K562 (cell line): ENCODE results near the gene ERVFRD-1. TPM values are rescaled to one million over a fixed set of nuclear protein-coding genes. Genes with fewer than 3 reads are reported as not detected.

Source experiments
- BRD4 ChIP-seq: fragments of 200-600 bp; sonication (generic); IDR thresholded peaks from 2 replicates; pipeline ENCODE4 v1.6.1; 2017; ENCODE audit warnings: inconsistent platforms
- ELF1 ChIP-seq: fragments of 200-800 bp; sonication (Bioruptor generic); IDR thresholded peaks from 2 replicates; pipeline ENCODE4 v1.6.1; 2016; ENCODE audit warnings: missing genetic modification characterization, missing compliant biosample characterization
- FOXO4 ChIP-seq: fragments of 450-650 bp; formaldehyde crosslinking; IDR thresholded peaks from 2 replicates; pipeline ENCODE4 v1.4.0; 2020; ENCODE audit warnings: mild to moderate bottlenecking, moderate library complexity
- MAFG ChIP-seq: fragments of 450-650 bp; conservative IDR thresholded peaks from 2 replicates; pipeline ENCODE4 v1.6.1; 2016; ENCODE audit warnings: missing genetic modification characterization, missing compliant biosample characterization
- MCM7 ChIP-seq, 2 experiments: fragments of 450-650 bp; IDR thresholded peaks; 2 replicates each; pipeline ENCODE4 v1.6.1; 2016 to 2018
- MGA ChIP-seq: fragments of 450-650 bp; IDR thresholded peaks from 2 replicates; pipeline ENCODE4 v1.6.1; 2016; ENCODE audit warnings: mild to moderate bottlenecking, moderate library complexity
- PML ChIP-seq: IDR thresholded peaks from 2 replicates; pipeline ENCODE4 v1.6.1; 2012; ENCODE audit warnings: low read length, inconsistent platforms
- RBM14 ChIP-seq: fragments of 200-400 bp; formaldehyde crosslinking; IDR thresholded peaks from 2 replicates; pipeline ENCODE4 v1.6.1; 2018; ENCODE audit warnings: low read depth, mild to moderate bottlenecking, low read length, moderate library complexity, borderline replicate concordance; ENCODE audit not compliant: insufficient read depth
- SIX5 ChIP-seq, 2 experiments: IDR thresholded peaks; 2 replicates each; pipeline ENCODE4 v1.6.1; 2011; ENCODE audit warnings: low read length in 2 of 2, borderline replicate concordance in 1 of 2, low read depth in 1 of 2, mild to moderate bottlenecking in 1 of 2, moderate library complexity in 1 of 2; ENCODE audit not compliant: insufficient read depth in 1 of 2
- SMAD1 ChIP-seq: fragments of 150-350 bp; IDR thresholded peaks from 2 replicates; pipeline ENCODE4 v1.6.1; 2014; ENCODE audit warnings: low read length, low read depth; ENCODE audit not compliant: partially characterized antibody
- TAL1 ChIP-seq: fragments of 450-650 bp; IDR thresholded peaks from 2 replicates; pipeline ENCODE4 v1.6.1; 2016; ENCODE audit warnings: mild to moderate bottlenecking
- ZBTB7A ChIP-seq: IDR thresholded peaks from 2 replicates; pipeline ENCODE4 v1.6.1; 2011; ENCODE audit warnings: low read depth, mild to moderate bottlenecking, low read length, moderate library complexity, borderline replicate concordance; ENCODE audit not compliant: control insufficient read depth
- ZNF184 ChIP-seq: sonication (generic); formaldehyde crosslinking; IDR thresholded peaks from 2 replicates; pipeline ENCODE4 v1.5.0; 2020; ENCODE audit warnings: missing genetic modification reagents
- ZNF347 ChIP-seq: fragments of 450-650 bp; formaldehyde crosslinking; IDR thresholded peaks from 2 replicates; pipeline ENCODE4 v1.4.0; 2020; ENCODE audit warnings: low read depth, mild to moderate bottlenecking, moderate library complexity
- polyA plus RNA-seq, 8 experiments: library from polyadenylated mRNA; depleted of rRNA in 4 of 8; stranded (reverse) in 5 of 8; unstranded in 3 of 8; fragments of >200 nt; fragmentation: Nextera tagmentation in 2 of 8; fragmentation: Illumina TruSeq in 1 of 8; extraction: Ambion mirVana in 2 of 8; extraction: Trizol in 1 of 8; gene quantifications; 2 replicates each; pipeline versions ENCODE4 v1.2.1 to v1.2.3, GENCODE V29; 2011 to 2014; ENCODE audit warnings: inconsistent platforms in 1 of 8, missing spikeins in 1 of 8
- total RNA-seq, 7 experiments: library from RNA; depleted of rRNA in 6 of 7; stranded (reverse); fragments of >200 nt in 6 of 7; fragmentation: Illumina TruSeq in 2 of 7; extraction: Trizol in 2 of 7; gene quantifications; 2 replicates each; pipeline versions ENCODE4 v1.2.1 to v1.2.3, GENCODE V29; 2011 to 2021; ENCODE audit warnings: low replicate concordance in 1 of 7

Gene ERVFRD-1
- total and polyA plus RNA-seq, 9 of the 15 experiments (the other 6 are each of a cell fraction or from before 2014, with no cell fraction given), result 0.05 to 0.14 (median 0.09) TPM; not detected in 2

- TF ChIP-seq MGA (peak; percentile 40; the same call in 1 of the 2 replicates), ZBTB7A (peak; percentile 71; the same call in 1 of the 2 replicates), BRD4 (no peak), FOXO4 (CRISPR knock-in tag) (no peak), ZNF347 (CRISPR knock-in tag) (no peak), MCM7 (IDR thresholded peaks at IDR 0.05) (no peak), RBM14 (no peak), TAL1 (no peak), SMAD1 (peak; percentile 25), ELF1 (tag) (no peak), ZNF184 (CRISPR knock-in tag) (no peak), MAFG (tag) (no peak), PML (peak; percentile 59; the same call in 1 of the 2 replicates), SIX5 (IDR thresholded peaks at IDR 0.05; ENCODE audit: borderline replicate concordance in 1 of 2, insufficient read depth in 1 of 2, low read depth in 1 of 2, low read length in 2 of 2) (peak; percentile 90 to 91)
These were observed 17.7 kb downstream of the ERVFRD-1 start, which contains the start of gene SMIM13 (continued) for GRCh38 chr6:11093626-11094410.
